Stomach smooth muscle (tissue), 2 donors: ENCODE measurements around the gene ABLIM1.
"Not testable (repeated sequence)": the region's sequence is repeated elsewhere in the genome, so short reads cannot be mapped to it uniquely, and the experiment has no call there.

ENCODE experiments used
- H3K27ac ChIP-seq: one replicate; pipeline ENCODE4 v1.7.0; 2013; ENCODE audit warnings: mild to moderate bottlenecking, low read length, inconsistent platforms
- H3K27me3 ChIP-seq, 2 donors: one replicate each; pipeline ENCODE4 v1.7.0; 2013; ENCODE audit warnings: low read length in 2 of 2; ENCODE audit not compliant: insufficient read depth in 2 of 2, control insufficient read depth in 1 of 2
- H3K36me3 ChIP-seq, 2 donors: one replicate each; pipeline ENCODE4 v1.7.0; 2013; ENCODE audit warnings: low read length in 2 of 2; ENCODE audit not compliant: control insufficient read depth in 2 of 2, insufficient read depth in 2 of 2
- H3K4me1 ChIP-seq: one replicate; pipeline ENCODE4 v1.7.0; 2013; ENCODE audit warnings: low read length; ENCODE audit not compliant: control insufficient read depth, insufficient read depth
- H3K4me3 ChIP-seq, 2 donors: one replicate each; pipeline ENCODE4 v1.7.0; 2013; ENCODE audit warnings: low read length in 2 of 2
- H3K9ac ChIP-seq, 2 donors: one replicate each; pipeline ENCODE4 v1.7.0; 2013; ENCODE audit warnings: low read length in 2 of 2, mild to moderate bottlenecking in 1 of 2
- H3K9me3 ChIP-seq, 2 donors: one replicate each; pipeline ENCODE4 v1.7.0; 2013; ENCODE audit warnings: low read length in 2 of 2; ENCODE audit not compliant: control insufficient read depth in 2 of 2
- donor health status: healthy.
- donor health status: Pancreatic carcinoma.

Gene ABLIM1

GRCh38 chr10:114658175-114658574 lies at the start of gene ABLIM1:
TSS of gene ABLIM1 (minus strand) at chr10:114658275. CDS start at chr10:114658200, 75 bp downstream.
- no peaks in the 10 kb centered on the region for H3K27me3 ChIP-seq
- peaks cover 0 to 4% of the 10 kb centered on the region in 2 donors for H3K9me3 ChIP-seq

GRCh38 chr10:114706458-114707055 lies 48.5 kb upstream of the ABLIM1 start:
- no peak overlapping the region for H3K27ac ChIP-seq
- no peak overlapping the region for H3K4me3 ChIP-seq
- H3K4me1 ChIP-seq: no peaks in the 10 kb centered on the region
- H3K27me3 ChIP-seq: no peaks in the 10 kb centered on the region
- H3K36me3 ChIP-seq: no peaks in the 10 kb centered on the region
- no peak overlapping the region for H3K9ac ChIP-seq
- H3K9me3 ChIP-seq: no peaks in the 10 kb centered on the region

More at GRCh38 chr10:114658175-114658574, at the start of gene ABLIM1:
- H3K36me3 ChIP-seq: no peaks in the 10 kb centered on the region
- peaks cover 2% of the 10 kb centered on the region for H3K4me1 ChIP-seq
- no peak within 1 kb of the TSS for H3K4me3 ChIP-seq
- no peak within 1 kb of the TSS for H3K27ac ChIP-seq
- H3K9ac ChIP-seq: no peak within 1 kb of the TSS

DNA sequence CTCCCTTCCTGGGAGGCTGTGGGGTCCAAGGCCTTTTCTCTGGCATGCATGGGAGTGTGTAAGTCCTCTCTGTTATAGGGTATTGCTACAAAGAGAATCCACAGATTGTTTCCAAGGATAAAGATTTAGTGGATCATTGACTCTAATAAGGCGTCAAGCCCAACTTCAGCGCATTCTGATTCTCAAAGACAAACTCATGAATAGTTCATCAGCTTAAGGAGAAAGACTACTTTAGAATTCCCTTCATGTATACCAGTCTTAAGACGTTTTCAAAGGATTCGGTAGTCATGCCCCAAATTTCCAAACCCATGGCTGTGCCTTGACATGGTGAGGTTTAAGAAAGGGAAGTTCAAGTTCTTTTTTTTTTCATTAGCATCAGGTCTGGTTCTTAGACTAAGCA lies 46.6 kb upstream of the ABLIM1 start:
- H3K4me1 ChIP-seq: no peaks in the 10 kb centered on the region
- H3K36me3 ChIP-seq: no peaks in the 10 kb centered on the region
- H3K9ac ChIP-seq: no peak overlapping the region
- no peaks in the 10 kb centered on the region for H3K27me3 ChIP-seq
- H3K4me3 ChIP-seq: no peak overlapping the region
- no peak overlapping the region for H3K27ac ChIP-seq
- no peaks in the 10 kb centered on the region for H3K9me3 ChIP-seq

GRCh38 chr10:114703377-114704107 lies 45.5 kb upstream of the ABLIM1 start:
- Histone ChIP-seq H3K4me3 (no peak overlapping the region), H3K9me3 (no peaks in the 10 kb centered on the region), H3K27me3 (no peaks in the 10 kb centered on the region), H3K36me3 (no peaks in the 10 kb centered on the region), H3K4me1 (no peaks in the 10 kb centered on the region), H3K9ac (no peak overlapping the region), H3K27ac (no peak overlapping the region)

- Histone ChIP-seq H3K9ac (no peak overlapping the region), H3K9me3 (no peaks in the 10 kb centered on the region), H3K36me3 (no peaks in the 10 kb centered on the region), H3K4me1 (no peaks in the 10 kb centered on the region), H3K27ac (no peak overlapping the region), H3K27me3 (no peaks in the 10 kb centered on the region), H3K4me3 (no peak overlapping the region)
Observed at GRCh38 chr10:114698271-114699061, 40.4 kb upstream of the ABLIM1 start.

- H3K9me3 ChIP-seq: no peaks in the 10 kb centered on the region
- no peak overlapping the region for H3K4me3 ChIP-seq
- H3K27ac ChIP-seq: no peak overlapping the region
- no peaks in the 10 kb centered on the region for H3K36me3 ChIP-seq
- no peaks in the 10 kb centered on the region for H3K4me1 ChIP-seq
- no peak overlapping the region for H3K9ac ChIP-seq
- H3K27me3 ChIP-seq: no peaks in the 10 kb centered on the region
Observed at GRCh38 chr10:114697061-114697598, 39.1 kb upstream of the ABLIM1 start.

DNA sequence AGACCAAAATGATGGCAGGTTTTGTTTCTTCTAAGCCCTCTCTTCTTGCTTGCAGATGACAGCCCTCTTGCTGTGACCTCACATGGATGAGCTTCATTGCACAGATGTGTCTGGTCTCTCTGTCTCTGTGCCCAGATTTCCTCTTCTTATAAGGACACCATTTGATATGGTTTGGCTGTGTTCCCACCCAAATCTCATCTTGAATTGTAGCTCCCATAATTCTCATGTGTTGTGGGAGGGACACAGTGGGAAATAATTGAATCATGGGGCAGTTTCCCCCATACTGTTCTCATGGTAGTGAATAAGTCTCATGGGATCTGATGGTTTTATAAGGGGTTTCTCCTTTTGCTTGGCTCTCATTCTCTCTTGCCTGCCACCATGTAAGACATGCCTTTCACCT lies 38.2 kb upstream of the ABLIM1 start:
- not testable (repeated sequence) for H3K4me3 ChIP-seq, H3K27ac ChIP-seq, H3K4me1 ChIP-seq, H3K9me3 ChIP-seq, H3K36me3 ChIP-seq, H3K27me3 ChIP-seq, H3K9ac ChIP-seq

DNA sequence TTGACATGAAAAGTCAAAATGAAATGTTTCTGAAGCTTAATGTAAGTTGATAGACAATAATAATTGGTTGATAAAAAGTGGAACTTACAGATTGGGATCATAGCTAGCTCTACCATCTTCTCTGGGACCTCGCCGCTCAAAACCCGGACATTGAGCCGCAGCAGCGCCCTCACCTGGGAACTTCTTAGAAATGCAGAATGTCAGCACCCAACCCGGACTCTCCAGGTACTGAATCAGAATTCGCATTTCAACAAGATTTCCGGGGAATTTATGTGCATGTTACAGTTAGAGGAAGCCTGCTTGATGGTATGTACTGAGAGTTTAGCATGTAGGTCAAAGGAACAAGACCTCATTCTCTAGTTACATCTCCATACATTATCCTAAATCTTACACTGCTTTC lies 36.7 kb upstream of the ABLIM1 start:
- Histone ChIP-seq H3K4me3 (no peak overlapping the region), H3K36me3 (no peaks in the 10 kb centered on the region), H3K9ac (no peak overlapping the region), H3K27ac (no peak overlapping the region), H3K9me3 (no peaks in the 10 kb centered on the region), H3K4me1 (no peaks in the 10 kb centered on the region), H3K27me3 (no peaks in the 10 kb centered on the region)

- no peak overlapping the region for H3K4me3 ChIP-seq
- H3K9me3 ChIP-seq: no peaks in the 10 kb centered on the region
Observed at GRCh38 chr10:114694062-114694461, 36.0 kb upstream of the ABLIM1 start.

DNA sequence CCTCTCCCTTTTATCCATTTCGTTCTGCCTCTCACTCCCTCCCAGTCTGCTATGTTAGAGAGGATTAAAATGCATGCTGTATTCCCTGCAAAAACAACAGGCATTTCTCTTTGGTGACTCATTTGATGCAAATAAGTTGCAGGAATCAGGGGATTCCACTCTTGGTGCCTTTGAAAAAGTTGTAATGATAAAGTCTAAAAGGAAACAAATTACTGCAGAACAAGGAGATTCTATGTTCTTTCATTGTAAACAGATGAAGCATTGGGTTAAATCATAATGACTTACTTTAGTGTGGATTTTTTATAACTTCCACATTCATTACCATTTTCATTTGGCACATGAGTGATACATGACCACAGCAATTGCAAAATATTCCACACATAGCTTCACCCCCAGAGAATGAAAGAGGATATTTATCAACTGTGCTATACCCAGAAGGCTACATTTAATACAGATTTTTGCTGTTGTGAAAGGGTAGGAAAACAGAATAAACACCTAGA lies 33.4 kb upstream of the ABLIM1 start:
- no peaks in the 10 kb centered on the region for H3K9me3 ChIP-seq
- no peak overlapping the region for H3K27ac ChIP-seq
- H3K9ac ChIP-seq: no peak overlapping the region
- no peaks in the 10 kb centered on the region for H3K36me3 ChIP-seq
- H3K4me1 ChIP-seq: no peaks in the 10 kb centered on the region
- no peaks in the 10 kb centered on the region for H3K27me3 ChIP-seq
- no peak overlapping the region for H3K4me3 ChIP-seq

More at GRCh38 chr10:114694062-114694461, 36.0 kb upstream of the ABLIM1 start:
- Histone ChIP-seq H3K4me1 (no peaks in the 10 kb centered on the region), H3K36me3 (no peaks in the 10 kb centered on the region), H3K27ac (no peak overlapping the region), H3K9ac (no peak overlapping the region), H3K27me3 (no peaks in the 10 kb centered on the region)
